Ascending aorta (tissue), 2 donors: ENCODE results near the gene S100PBP. TPM values are rescaled to one million over a fixed set of nuclear protein-coding genes. Genes with fewer than 3 reads are reported as not detected.

Experiments used
- DNase-seq, 2 donors: peaks; one replicate each; pipeline ENCODE4 v3.0.0-alpha.2; 2019; ENCODE audit warnings: low spot score in 2 of 2
- H3K27ac ChIP-seq, 2 donors: fragments of 200-600 bp; sonication (generic); one replicate each; pipeline ENCODE4 v1.5.1; 2016 to 2017; ENCODE audit warnings: mild to moderate bottlenecking in 1 of 2
- H3K27me3 ChIP-seq: fragments of 200-600 bp; sonication (generic); one replicate; pipeline ENCODE4 v1.5.1; 2017
- H3K36me3 ChIP-seq, 2 donors: fragments of 200-600 bp; sonication (generic); one replicate each; pipeline ENCODE4 v1.5.1; 2016
- H3K4me1 ChIP-seq, 2 donors: fragments of 200-600 bp; sonication (generic); one replicate each; pipeline ENCODE4 v1.5.1; 2016 to 2017; ENCODE audit warnings: mild to moderate bottlenecking in 1 of 2
- H3K4me3 ChIP-seq, 2 donors: fragments of 200-600 bp; sonication (generic); one replicate each; pipeline ENCODE4 v1.5.1; 2016 to 2017; ENCODE audit warnings: mild to moderate bottlenecking in 1 of 2
- H3K9me3 ChIP-seq, 2 donors: fragments of 200-600 bp; sonication (generic); one replicate each; pipeline ENCODE4 v1.5.1; 2016
- CTCF ChIP-seq, 3 experiments: fragments of 200-600 bp in 2 of 3; fragments of 450-650 bp in 1 of 3; sonication (generic) in 2 of 3; IDR thresholded peaks; one replicate each; pipeline ENCODE4 v1.5.1; 2016 to 2019; ENCODE audit warnings: antibody characterized with exemption in 3 of 3, mild to moderate bottlenecking in 1 of 3, moderate library complexity in 1 of 3
- intact Hi-C: fragments of 100-400 bp; cut with DNase I; formaldehyde crosslinking; loops from one replicate; pipeline ENCODE4 v1.15.1; 2023
- total RNA-seq: library from RNA; depleted of rRNA; stranded (reverse); fragments of >200 nt; gene quantifications from one replicate; pipeline ENCODE4 v1.1.0, GENCODE V29; 2016

S100PBP gene
- total RNA-seq, 1 donor from 2014 or later = 1.6 TPM

- no peaks in the 10 kb centered on the region for H3K9me3 ChIP-seq
- TF ChIP-seq CTCF (IDR thresholded peaks at IDR 0.05) = no peak
- H3K4me3 ChIP-seq = no peak overlapping the region
- H3K27me3 ChIP-seq = no peaks in the 10 kb centered on the region
- DNase-seq = no peak
- peaks cover 6 to 9% of the 10 kb centered on the region in 2 donors for H3K4me1 ChIP-seq
- H3K36me3 ChIP-seq = no peaks in the 10 kb centered on the region
- intact Hi-C loops = no loop called here
- H3K27ac ChIP-seq = no peak overlapping the region
Observed at GRCh38 chr1:32890516-32891240, 73.2 kb downstream of the S100PBP start.

- no peak for TF ChIP-seq CTCF (IDR thresholded peaks at IDR 0.05)
- H3K9me3 ChIP-seq = no peaks in the 10 kb centered on the region
- peaks cover 6 to 7% of the 10 kb centered on the region in 2 donors for H3K4me1 ChIP-seq
- H3K4me3 ChIP-seq = no peak overlapping the region
- intact Hi-C loops = no loop called here
- DNase-seq = no peak
- no peaks in the 10 kb centered on the region for H3K36me3 ChIP-seq
- no peak overlapping the region for H3K27ac ChIP-seq
- H3K27me3 ChIP-seq = no peaks in the 10 kb centered on the region
Observed at GRCh38 chr1:32891241-32891570, 73.8 kb downstream of the S100PBP start.

DNA sequence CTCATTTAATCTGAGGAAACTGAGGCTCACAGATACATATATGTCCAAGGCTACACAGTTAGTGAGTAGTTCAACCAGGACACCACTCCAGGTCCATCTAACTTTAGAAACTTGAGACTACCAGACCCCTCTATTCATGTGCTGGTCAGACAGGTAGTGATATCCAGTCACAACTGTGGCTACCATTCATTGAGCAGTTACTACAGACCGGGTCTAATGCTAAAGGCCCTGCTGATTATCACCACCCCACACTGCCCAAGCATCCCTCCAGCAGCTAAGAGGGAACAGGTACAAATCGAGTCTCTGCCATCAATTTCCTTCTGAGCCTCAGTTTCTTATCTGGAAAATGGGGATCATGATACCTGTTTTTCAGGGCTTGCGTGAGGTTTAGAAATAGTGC is 74.2 kb downstream of the S100PBP start:
- H3K9me3 ChIP-seq = no peaks in the 10 kb centered on the region
- no peak overlapping the region for H3K4me3 ChIP-seq
- no peak for DNase-seq
- TF ChIP-seq CTCF (IDR thresholded peaks at IDR 0.05) = no peak
- peaks cover 6% of the 10 kb centered on the region in 2 donors for H3K4me1 ChIP-seq
- H3K27ac ChIP-seq = no peak overlapping the region
- H3K36me3 ChIP-seq = no peaks in the 10 kb centered on the region
- intact Hi-C loops = no loop called here
- no peaks in the 10 kb centered on the region for H3K27me3 ChIP-seq

GRCh38 chr1:32892368-32893197 is 75.1 kb downstream of the S100PBP start:
- peak; percentile 5 to 14 (median 8) for TF ChIP-seq CTCF (IDR thresholded peaks at IDR 0.05)
- no peak for DNase-seq
- Histone ChIP-seq H3K27ac (no peak overlapping the region), H3K36me3 (no peaks in the 10 kb centered on the region), H3K4me1 (peaks cover 6% of the 10 kb centered on the region in 2 donors), H3K9me3 (no peaks in the 10 kb centered on the region), H3K4me3 (peak overlapping the region; percentile 49 to 60), H3K27me3 (no peaks in the 10 kb centered on the region)
- intact Hi-C loops = no loop called here

GRCh38 chr1:32893198-32894018 is 76.0 kb downstream of the S100PBP start:
- Histone ChIP-seq H3K4me1 (peaks cover 6% of the 10 kb centered on the region in 2 donors), H3K9me3 (no peaks in the 10 kb centered on the region), H3K36me3 (no peaks in the 10 kb centered on the region), H3K27ac (no peak overlapping the region), H3K4me3 (peak overlapping the region; percentile 49 to 60), H3K27me3 (no peaks in the 10 kb centered on the region)
- intact Hi-C loops = no loop called here
- TF ChIP-seq CTCF (IDR thresholded peaks at IDR 0.05) = no peak
- DNase-seq = no peak
